ENCODE measurements around the gene ATP13A3. TPM values are rescaled to one million over a fixed set of nuclear protein-coding genes. Genes with fewer than 3 reads are reported as not detected.

The ATP13A3 gene
- total and polyA plus RNA-seq, 2 donors (not counting 1 experiment from before 2014, with no cell fraction given): 6.1 to 61.1 TPM

GRCh38 chr3:194481103-194481502 is 5.7 kb downstream of the ATP13A3 start:
- TF ChIP-seq CTCF (IDR thresholded peaks at IDR 0.05) (no peak), EZH2 (IDR thresholded peaks at IDR 0.05; ENCODE audit: borderline replicate concordance, insufficient read depth, low read depth, low read length, poor library complexity, severe bottlenecking) (no peak)
- no peak overlapping the region for H2AFZ ChIP-seq (ENCODE audit: insufficient read depth, low read depth, low read length, poor library complexity, severe bottlenecking)
- H3K9ac ChIP-seq (ENCODE audit: low read length): no peak overlapping the region
- no peak overlapping the region for H3K4me3 ChIP-seq (ENCODE audit: control extremely low read depth in 1 of 5, extremely low read depth in 1 of 5, insufficient read depth in 1 of 5, low read depth in 2 of 5, low read length in 4 of 5)
- H3K4me1 ChIP-seq (ENCODE audit: control insufficient read depth in 2 of 2, insufficient read depth in 2 of 2, low read length in 2 of 2): peaks cover 11 to 12% of the 10 kb centered on the region in 2 donors
- H3K36me3 ChIP-seq (replicated peaks in 1 of 2; ENCODE audit: control extremely low read depth in 1 of 2, control insufficient read depth in 1 of 2, extremely low read depth in 1 of 2, insufficient read depth in 2 of 2, low read length in 1 of 2): peaks cover 6 to 7% of the 10 kb centered on the region in 2 experiments
- no peaks in the 10 kb centered on the region for H3K9me3 ChIP-seq (ENCODE audit: control extremely low read depth in 1 of 3, control insufficient read depth in 2 of 3, insufficient read depth in 1 of 3, low read length in 2 of 3)
- DNase-seq (no peak), ATAC-seq (ENCODE audit: low read depth) (no peak)
- H3K27ac ChIP-seq (ENCODE audit: low read length in 2 of 2): no peak overlapping the region
- Mint-ChIP-seq H3K4me1 (peaks cover 21% of the 10 kb centered on the region), H3K27me3 (no peaks in the 10 kb centered on the region), H3K27ac (no peak overlapping the region), H3K9me3 (ENCODE audit: insufficient read depth) (no peaks in the 10 kb centered on the region), H3K4me3 (no peak overlapping the region)
- H4K20me1 ChIP-seq (ENCODE audit: control insufficient read depth, insufficient read depth, low read length, poor library complexity, severe bottlenecking): peaks cover 22% of the 10 kb centered on the region
- intact Hi-C loops (cut with micrococcal nuclease): no loop called here
- no peaks in the 10 kb centered on the region for H3K27me3 ChIP-seq (replicated peaks in 1 of 4; ENCODE audit: control extremely low read depth in 1 of 4, control insufficient read depth in 3 of 4, insufficient read depth in 4 of 4, low read length in 3 of 4)
- peaks cover 94% of the 10 kb centered on the region for H3K79me2 ChIP-seq (ENCODE audit: control insufficient read depth, insufficient read depth, low read length)
- no peak overlapping the region for H3K4me2 ChIP-seq (replicated peaks; ENCODE audit: low read depth, low read length, poor library complexity, severe bottlenecking)
- CTCF ChIA-PET: interaction anchor here (0.8 to 3.3 kb wide), 3 partner anchors 9 to 114 kb away, joined by 3 to 14 read pairs (median 8); no protein-coding TSS in a partner anchor
- POLR2A ChIA-PET: no interaction called here

GRCh38 chr3:194476784-194477183 is 10.0 kb downstream of the ATP13A3 start:
- no peak overlapping the region for H3K9ac ChIP-seq (ENCODE audit: low read length)
- no peak overlapping the region for H3K27ac Mint-ChIP-seq
- CTCF ChIA-PET: interaction anchor here (12.6 kb wide), 1 partner anchor 116 kb away, joined by 193 read pairs; no protein-coding TSS in a partner anchor
- H3K9me3 ChIP-seq (ENCODE audit: control extremely low read depth in 1 of 3, control insufficient read depth in 2 of 3, insufficient read depth in 1 of 3, low read length in 2 of 3): no peaks in the 10 kb centered on the region
- no peak overlapping the region for H3K4me3 ChIP-seq (ENCODE audit: control extremely low read depth in 1 of 5, extremely low read depth in 1 of 5, insufficient read depth in 1 of 5, low read depth in 2 of 5, low read length in 4 of 5)
- H3K27me3 ChIP-seq (replicated peaks in 1 of 4; ENCODE audit: control extremely low read depth in 1 of 4, control insufficient read depth in 3 of 4, insufficient read depth in 4 of 4, low read length in 3 of 4): no peaks in the 10 kb centered on the region
- no peaks in the 10 kb centered on the region for H3K27me3 Mint-ChIP-seq
- intact Hi-C loops (cut with micrococcal nuclease): no loop called here
- peaks cover 13% of the 10 kb centered on the region for H3K4me1 Mint-ChIP-seq
- 88% methylated on average over 4 of the region's 4 CpGs for WGBS (ENCODE audit: insufficient coverage)
- TF ChIP-seq EZH2 (IDR thresholded peaks at IDR 0.05; ENCODE audit: borderline replicate concordance, insufficient read depth, low read depth, low read length, poor library complexity, severe bottlenecking) (no peak), CTCF (IDR thresholded peaks at IDR 0.05) (no peak)
- H4K20me1 ChIP-seq (ENCODE audit: control insufficient read depth, insufficient read depth, low read length, poor library complexity, severe bottlenecking): peaks cover 22% of the 10 kb centered on the region
- H3K4me1 ChIP-seq (ENCODE audit: control insufficient read depth in 2 of 2, insufficient read depth in 2 of 2, low read length in 2 of 2): no peaks in the 10 kb centered on the region
- no peaks in the 10 kb centered on the region for H3K9me3 Mint-ChIP-seq (ENCODE audit: insufficient read depth)
- DNase-seq (no peak), ATAC-seq (ENCODE audit: low read depth) (no peak)
- H3K36me3 ChIP-seq (replicated peaks in 1 of 2; ENCODE audit: control extremely low read depth in 1 of 2, control insufficient read depth in 1 of 2, extremely low read depth in 1 of 2, insufficient read depth in 2 of 2, low read length in 1 of 2): peaks cover 5 to 6% of the 10 kb centered on the region in 2 experiments
- peaks cover 73% of the 10 kb centered on the region for H3K79me2 ChIP-seq (ENCODE audit: control insufficient read depth, insufficient read depth, low read length)
- no peak overlapping the region for H3K4me3 Mint-ChIP-seq
- no peak overlapping the region for H2AFZ ChIP-seq (ENCODE audit: insufficient read depth, low read depth, low read length, poor library complexity, severe bottlenecking)
- H3K27ac ChIP-seq (ENCODE audit: low read length in 2 of 2): no peak overlapping the region
- H3K4me2 ChIP-seq (replicated peaks; ENCODE audit: low read depth, low read length, poor library complexity, severe bottlenecking): no peak overlapping the region
- POLR2A ChIA-PET: no interaction called here

Measured in B cell (primary cell).